ENCODE measurements around the gene NUP160.

DNA sequence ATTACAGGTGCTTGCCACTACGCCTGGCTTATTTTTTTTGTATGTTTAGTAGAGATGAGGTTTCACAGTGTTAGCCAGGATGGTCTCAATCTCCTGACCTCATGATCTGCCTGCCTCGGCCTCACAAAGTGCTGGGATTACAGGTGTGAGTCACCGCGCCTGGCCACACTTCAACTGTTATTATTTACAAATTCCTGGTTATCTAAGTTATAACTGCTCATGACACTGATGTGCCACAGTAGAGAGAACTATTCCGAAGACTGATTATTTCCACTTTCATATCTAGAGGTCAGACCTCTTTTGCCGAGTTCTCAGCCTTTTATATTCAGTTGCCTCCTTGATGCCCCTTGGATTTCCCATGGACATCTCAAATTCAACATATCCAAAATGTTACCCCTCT lies 3.9 kb upstream of the NUP160 start:
- TF ChIP-seq, protein P1, sequence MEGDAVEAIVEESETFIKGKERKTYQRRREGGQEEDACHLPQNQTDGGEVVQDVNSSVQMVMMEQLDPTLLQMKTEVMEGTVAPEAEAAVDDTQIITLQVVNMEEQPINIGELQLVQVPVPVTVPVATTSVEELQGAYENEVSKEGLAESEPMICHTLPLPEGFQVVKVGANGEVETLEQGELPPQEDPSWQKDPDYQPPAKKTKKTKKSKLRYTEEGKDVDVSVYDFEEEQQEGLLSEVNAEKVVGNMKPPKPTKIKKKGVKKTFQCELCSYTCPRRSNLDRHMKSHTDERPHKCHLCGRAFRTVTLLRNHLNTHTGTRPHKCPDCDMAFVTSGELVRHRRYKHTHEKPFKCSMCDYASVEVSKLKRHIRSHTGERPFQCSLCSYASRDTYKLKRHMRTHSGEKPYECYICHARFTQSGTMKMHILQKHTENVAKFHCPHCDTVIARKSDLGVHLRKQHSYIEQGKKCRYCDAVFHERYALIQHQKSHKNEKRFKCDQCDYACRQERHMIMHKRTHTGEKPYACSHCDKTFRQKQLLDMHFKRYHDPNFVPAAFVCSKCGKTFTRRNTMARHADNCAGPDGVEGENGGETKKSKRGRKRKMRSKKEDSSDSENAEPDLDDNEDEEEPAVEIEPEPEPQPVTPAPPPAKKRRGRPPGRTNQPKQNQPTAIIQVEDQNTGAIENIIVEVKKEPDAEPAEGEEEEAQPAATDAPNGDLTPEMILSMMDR (conservative IDR thresholded peaks at IDR 0.05; ENCODE audit: low read depth, low read length), result no peak
- no peak for TF ChIP-seq EZH2 (IDR thresholded peaks at IDR 0.05; ENCODE audit: borderline replicate concordance, low read depth, low read length, poor library complexity, severe bottlenecking)
